HEK293 (cell line): ENCODE results near the gene FCGBP.

Experiments used
- GLI2 ChIP-seq: fragments of 450-650 bp; formaldehyde crosslinking; IDR thresholded peaks from 2 replicates; pipeline ENCODE4; 2017; ENCODE audit warnings: missing biosample characterization, missing genetic modification characterization, low read depth, borderline replicate concordance
- KLF10 ChIP-seq: fragments of 450-650 bp; IDR thresholded peaks from 2 replicates; pipeline ENCODE4 v1.5.1; 2018; ENCODE audit warnings: missing biosample characterization, mild to moderate bottlenecking, missing genetic modification characterization
- MEIS1 ChIP-seq: sonication (generic); formaldehyde crosslinking; IDR thresholded peaks from 2 replicates; pipeline ENCODE4 v1.8.1; 2022; ENCODE audit warnings: missing genetic modification reagents, mild to moderate bottlenecking, borderline replicate concordance
- OVOL3 ChIP-seq: fragments of 450-650 bp; formaldehyde crosslinking; IDR thresholded peaks from 2 replicates; pipeline ENCODE4 v1.5.1; 2016; ENCODE audit warnings: missing biosample characterization, missing genetic modification characterization
- PRDM2 ChIP-seq: fragments of 450-650 bp; formaldehyde crosslinking; IDR thresholded peaks from 2 replicates; pipeline ENCODE4 v1.5.1; 2016; ENCODE audit warnings: missing biosample characterization, missing genetic modification characterization, borderline replicate concordance
- SP7 ChIP-seq: fragments of 450-650 bp; formaldehyde crosslinking; IDR thresholded peaks from 2 replicates; pipeline ENCODE4 v1.5.1; 2016; ENCODE audit warnings: missing biosample characterization, missing genetic modification characterization
- ZBTB20 ChIP-seq: fragments of 450-650 bp; formaldehyde crosslinking; IDR thresholded peaks from 2 replicates; pipeline ENCODE4 v1.5.1; 2016; ENCODE audit warnings: missing biosample characterization, missing genetic modification characterization
- ZBTB48 ChIP-seq: fragments of 450-650 bp; formaldehyde crosslinking; IDR thresholded peaks from 2 replicates; pipeline ENCODE4 v1.5.1; 2016; ENCODE audit warnings: missing biosample characterization, missing genetic modification characterization
- ZBTB49 ChIP-seq: fragments of 450-650 bp; formaldehyde crosslinking; IDR thresholded peaks from 2 replicates; pipeline ENCODE4 v1.5.1; 2016; ENCODE audit warnings: missing biosample characterization, missing genetic modification characterization, low read depth
- ZFHX2 ChIP-seq: fragments of 450-650 bp; formaldehyde crosslinking; conservative IDR thresholded peaks from 2 replicates; pipeline ENCODE4 v1.5.1; 2016; ENCODE audit warnings: missing biosample characterization, missing genetic modification characterization
- ZIC2 ChIP-seq: fragments of 450-650 bp; formaldehyde crosslinking; IDR thresholded peaks from 2 replicates; pipeline ENCODE4 v1.5.1; 2016; ENCODE audit warnings: missing biosample characterization, missing genetic modification characterization
- ZNF133 ChIP-seq: fragments of 450-650 bp; formaldehyde crosslinking; IDR thresholded peaks from 2 replicates; pipeline ENCODE4 v1.5.1; 2016; ENCODE audit warnings: missing biosample characterization, missing genetic modification characterization
- ZNF26 ChIP-seq: fragments of 450-650 bp; formaldehyde crosslinking; IDR thresholded peaks from 2 replicates; pipeline ENCODE4 v1.5.1; 2016; ENCODE audit warnings: missing biosample characterization, missing genetic modification characterization
- ZNF280C ChIP-seq: fragments of 450-650 bp; formaldehyde crosslinking; IDR thresholded peaks from 2 replicates; pipeline ENCODE4 v1.5.1; 2016; ENCODE audit warnings: missing biosample characterization, missing genetic modification characterization
- ZNF335 ChIP-seq: fragments of 450-650 bp; formaldehyde crosslinking; conservative IDR thresholded peaks from 2 replicates; pipeline ENCODE4 v1.5.1; 2016; ENCODE audit warnings: missing biosample characterization, missing genetic modification characterization
- ZNF394 ChIP-seq: fragments of 450-650 bp; formaldehyde crosslinking; IDR thresholded peaks from 2 replicates; pipeline ENCODE4 v1.5.1; 2016; ENCODE audit warnings: missing biosample characterization, missing genetic modification characterization, mild to moderate bottlenecking, moderate library complexity, borderline replicate concordance
- ZNF423 ChIP-seq: fragments of 450-650 bp; formaldehyde crosslinking; IDR thresholded peaks from 2 replicates; pipeline ENCODE4 v1.5.1; 2016; ENCODE audit warnings: missing biosample characterization, missing genetic modification characterization
- ZNF561 ChIP-seq: fragments of 450-650 bp; IDR thresholded peaks from 2 replicates; pipeline ENCODE4 v1.5.1; 2018; ENCODE audit warnings: missing biosample characterization, missing genetic modification characterization, borderline replicate concordance
- ZNF610 ChIP-seq: fragments of 450-650 bp; formaldehyde crosslinking; IDR thresholded peaks from 2 replicates; pipeline ENCODE4 v1.5.1; 2016; ENCODE audit warnings: missing biosample characterization, missing genetic modification characterization, borderline replicate concordance
- ZNF624 ChIP-seq: fragments of 450-650 bp; formaldehyde crosslinking; IDR thresholded peaks from 2 replicates; pipeline ENCODE4 v1.5.1; 2017; ENCODE audit warnings: missing biosample characterization, missing genetic modification characterization
- ZNF629 ChIP-seq: fragments of 450-650 bp; formaldehyde crosslinking; IDR thresholded peaks from 2 replicates; pipeline ENCODE4 v1.5.1; 2017; ENCODE audit warnings: missing biosample characterization, missing genetic modification characterization
- ZNF639 ChIP-seq: fragments of 450-650 bp; formaldehyde crosslinking; IDR thresholded peaks from 2 replicates; pipeline ENCODE4 v1.5.1; 2016; ENCODE audit warnings: missing biosample characterization, missing genetic modification characterization
- ZNF658 ChIP-seq: fragments of 450-650 bp; formaldehyde crosslinking; IDR thresholded peaks from 2 replicates; pipeline ENCODE4; 2016; ENCODE audit warnings: missing biosample characterization, missing genetic modification characterization
- ZNF660 ChIP-seq: fragments of 450-650 bp; IDR thresholded peaks from 2 replicates; pipeline ENCODE4 v1.5.1; 2018; ENCODE audit warnings: missing biosample characterization, mild to moderate bottlenecking, missing genetic modification characterization
- ZSCAN30 ChIP-seq: fragments of 450-650 bp; IDR thresholded peaks from 2 replicates; pipeline ENCODE4 v1.5.1; 2018; ENCODE audit warnings: missing biosample characterization, mild to moderate bottlenecking, missing genetic modification characterization, moderate library complexity

Gene FCGBP

GRCh38 chr19:39970675-39971379, 36.4 kb upstream of the FCGBP start, which contains the start of gene PSMC4 (continued):
- peak; percentile 99 for TF ChIP-seq ZFHX2 (tag by site-specific recombination)
- TF ChIP-seq ZNF624 (tag by site-specific recombination), result no peak
- peak; percentile 69; the same call in 1 of the 2 replicates for TF ChIP-seq KLF10
- peak; percentile 85 for TF ChIP-seq ZBTB20
- no peak for TF ChIP-seq ZNF26 (tag by site-specific recombination)
- TF ChIP-seq ZNF394, result peak; percentile 62; the same call in 1 of the 2 replicates
- TF ChIP-seq ZIC2 (tag by site-specific recombination), result peak; percentile 98
- TF ChIP-seq ZNF610, result peak; percentile 76; the same call in 1 of the 2 replicates
- peak; percentile 90; the same call in 1 of the 2 replicates for TF ChIP-seq SP7 (tag by site-specific recombination)
- peak; percentile 94 for TF ChIP-seq ZNF561 (tag by site-specific recombination)
- TF ChIP-seq ZNF335 (tag by site-specific recombination), result peak; percentile 89
- no peak for TF ChIP-seq ZBTB49
- peak; percentile 59; the same call in 1 of the 2 replicates for TF ChIP-seq ZNF423 (tag by site-specific recombination)
- TF ChIP-seq ZBTB48, result peak; percentile 81
- peak; percentile 2 for TF ChIP-seq ZNF660 (tag by site-specific recombination)
- peak; percentile 61; the same call in 1 of the 2 replicates for TF ChIP-seq OVOL3 (tag by site-specific recombination)
- no peak for TF ChIP-seq ZNF658 (tag by site-specific recombination)
- no peak for TF ChIP-seq MEIS1 (CRISPR knock-in tag)
- no peak for TF ChIP-seq ZNF133
- no peak for TF ChIP-seq GLI2 (tag by site-specific recombination)
- TF ChIP-seq ZNF629, result peak; percentile 99
- peak; percentile 94 for TF ChIP-seq ZSCAN30 (tag by site-specific recombination)
- TF ChIP-seq ZNF639 (tag by site-specific recombination), result peak; percentile 55
- no peak for TF ChIP-seq ZNF280C (tag by site-specific recombination)
- no peak for TF ChIP-seq PRDM2 (tag by site-specific recombination)
